Activated naive CD4-positive, alpha-beta T cell treated with anti-CD3 and anti-CD28 coated beads, Interleukin-2, amount 50 U/mL, for 16 hours (primary cell): ENCODE results near the gene SLC1A7.
A peak's percentile ranks its signal among the peaks of the same experiment; 100 is the strongest.
"Not testable (repeated sequence)": the region's sequence is repeated elsewhere in the genome, so short reads cannot be mapped to it uniquely, and the experiment has no call there.

ENCODE experiments used
- DNase-seq: peaks from one replicate; pipeline ENCODE4 v3.0.0-alpha.2; 2020

SLC1A7 gene

GRCh38 chr1:53142226-53142853, at the start of gene SLC1A7:
SLC1A7 (minus strand) TSS chr1:53142638; CDS start chr1:53142449, 189 bp downstream.
- DNase-seq: no peak

GRCh38 chr1:53190210-53190611, 47.8 kb upstream of the SLC1A7 start:
- DNase-seq: no peak

- no peak for DNase-seq
These were observed 46.6 kb upstream of the SLC1A7 start for GRCh38 chr1:53189061-53189460.

- no peak for DNase-seq
These were observed 45.7 kb upstream of the SLC1A7 start for GRCh38 chr1:53188099-53188498.

- no peak for DNase-seq
These were observed 45.0 kb upstream of the SLC1A7 start for GRCh38 chr1:53187401-53187800.

- no peak for DNase-seq
These were observed 44.1 kb upstream of the SLC1A7 start for GRCh38 chr1:53186533-53186932.

- not testable (repeated sequence) for DNase-seq
These were observed 43.5 kb upstream of the SLC1A7 start for GRCh38 chr1:53185955-53186297.

- no peak for DNase-seq
These were observed 40.9 kb upstream of the SLC1A7 start for GRCh38 chr1:53183095-53183990.

- DNase-seq: no peak
These were observed 40.3 kb upstream of the SLC1A7 start for GRCh38 chr1:53182716-53183094.

GRCh38 chr1:53182111-53182593, 39.7 kb upstream of the SLC1A7 start:
- peak; percentile 81 for DNase-seq

- DNase-seq: no peak
These were observed 38.5 kb upstream of the SLC1A7 start for GRCh38 chr1:53180951-53181350.

- no peak for DNase-seq
These were observed 37.8 kb upstream of the SLC1A7 start for GRCh38 chr1:53180226-53180625.

- no peak for DNase-seq
These were observed 34.2 kb upstream of the SLC1A7 start for GRCh38 chr1:53176452-53177208.

GRCh38 chr1:53174971-53175913, 32.8 kb upstream of the SLC1A7 start:
- DNase-seq: no peak

- no peak for DNase-seq
These were observed 30.1 kb upstream of the SLC1A7 start for GRCh38 chr1:53172426-53173128.

GRCh38 chr1:53166912-53167311, 24.5 kb upstream of the SLC1A7 start:
- DNase-seq: no peak

GRCh38 chr1:53166366-53166765, 23.9 kb upstream of the SLC1A7 start:
- DNase-seq: no peak

GRCh38 chr1:53165408-53165961, 23.0 kb upstream of the SLC1A7 start:
- DNase-seq: no peak

GRCh38 chr1:53163291-53163768, 20.9 kb upstream of the SLC1A7 start:
- DNase-seq: no peak

- DNase-seq: no peak
These were observed 20.2 kb upstream of the SLC1A7 start for GRCh38 chr1:53162621-53163020.

- no peak for DNase-seq
These were observed 18.5 kb upstream of the SLC1A7 start for GRCh38 chr1:53160924-53161378.
